Peyer's patch (tissue), 4 donors: ENCODE measurements around the gene FITM1. TPM values are rescaled to one million over a fixed set of nuclear protein-coding genes. Genes with fewer than 3 reads are reported as not detected.

Experiments used
- DNase-seq, 3 donors: peaks; one replicate each; pipeline ENCODE4 v3.0.0-alpha.2; 2017 to 2019
- H3K27ac ChIP-seq, 4 donors: fragments of 200-600 bp; sonication (generic); one replicate each; pipeline ENCODE4 v1.5.1; 2016 to 2019
- H3K27me3 ChIP-seq, 2 donors: fragments of 200-600 bp; sonication (generic); one replicate each; pipeline ENCODE4 v1.5.1; 2019
- H3K36me3 ChIP-seq, 3 donors: fragments of 200-600 bp; sonication (generic); one replicate each; pipeline ENCODE4 v1.5.1; 2016 to 2019
- H3K4me1 ChIP-seq, 4 donors: fragments of 200-600 bp; sonication (generic); one replicate each; pipeline ENCODE4 v1.5.1; 2016 to 2019
- H3K4me3 ChIP-seq, 4 donors: fragments of 200-600 bp; sonication (generic); 1 replicate in 3 of 4; 2 replicates in 1 of 4; pipeline ENCODE4 v1.5.1; 2016 to 2019; ENCODE audit warnings: mild to moderate bottlenecking in 1 of 4
- H3K9me3 ChIP-seq, 4 donors: fragments of 200-600 bp; sonication (generic); one replicate each; pipeline ENCODE4 v1.5.1; 2016 to 2019; ENCODE audit warnings: mild to moderate bottlenecking in 1 of 4
- POLR2A ChIP-seq, 2 donors: fragments of 450-650 bp; IDR thresholded peaks; one replicate each; pipeline ENCODE4 v1.5.1; 2017; ENCODE audit warnings: antibody characterized with exemption in 2 of 2, mild to moderate bottlenecking in 2 of 2, moderate library complexity in 2 of 2
- total RNA-seq, 4 donors: library from RNA; depleted of rRNA; stranded (reverse); fragments of >200 nt; gene quantifications; one replicate each; pipeline ENCODE4 v1.1.0, GENCODE V29; 2016
- TF ChIP-seq, protein P1 (sequence below), 6 experiments: fragments of 450-650 bp in 4 of 6; fragments of 200-600 bp in 2 of 6; sonication (generic) in 1 of 6; IDR thresholded peaks; one replicate each; pipeline ENCODE4 v1.5.1; 2017 to 2019; ENCODE audit warnings: antibody characterized with exemption in 6 of 6, mild to moderate bottlenecking in 3 of 6, moderate library complexity in 1 of 6

The FITM1 gene
- total RNA-seq, 4 donors from 2014 or later, result 2.6 to 11.3 (median 3.9) TPM; not detected in 1

- peaks cover 0 to 37% (median 0%) of the 10 kb centered on the region in 3 donors for H3K36me3 ChIP-seq
- no peaks in the 10 kb centered on the region for H3K4me1 ChIP-seq
- peak within 1 kb of the TSS in 3 of 4 donors; percentile 10 to 68 (median 23) for H3K27ac ChIP-seq
- no peaks in the 10 kb centered on the region for H3K9me3 ChIP-seq
- peak within 1 kb of the TSS; percentile 7 to 58 (median 38) for H3K4me3 ChIP-seq
- H3K27me3 ChIP-seq, result no peaks in the 10 kb centered on the region
- TF ChIP-seq, protein P1, sequence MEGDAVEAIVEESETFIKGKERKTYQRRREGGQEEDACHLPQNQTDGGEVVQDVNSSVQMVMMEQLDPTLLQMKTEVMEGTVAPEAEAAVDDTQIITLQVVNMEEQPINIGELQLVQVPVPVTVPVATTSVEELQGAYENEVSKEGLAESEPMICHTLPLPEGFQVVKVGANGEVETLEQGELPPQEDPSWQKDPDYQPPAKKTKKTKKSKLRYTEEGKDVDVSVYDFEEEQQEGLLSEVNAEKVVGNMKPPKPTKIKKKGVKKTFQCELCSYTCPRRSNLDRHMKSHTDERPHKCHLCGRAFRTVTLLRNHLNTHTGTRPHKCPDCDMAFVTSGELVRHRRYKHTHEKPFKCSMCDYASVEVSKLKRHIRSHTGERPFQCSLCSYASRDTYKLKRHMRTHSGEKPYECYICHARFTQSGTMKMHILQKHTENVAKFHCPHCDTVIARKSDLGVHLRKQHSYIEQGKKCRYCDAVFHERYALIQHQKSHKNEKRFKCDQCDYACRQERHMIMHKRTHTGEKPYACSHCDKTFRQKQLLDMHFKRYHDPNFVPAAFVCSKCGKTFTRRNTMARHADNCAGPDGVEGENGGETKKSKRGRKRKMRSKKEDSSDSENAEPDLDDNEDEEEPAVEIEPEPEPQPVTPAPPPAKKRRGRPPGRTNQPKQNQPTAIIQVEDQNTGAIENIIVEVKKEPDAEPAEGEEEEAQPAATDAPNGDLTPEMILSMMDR (IDR thresholded peaks at IDR 0.05), result no peak
- TF ChIP-seq POLR2A (IDR thresholded peaks at IDR 0.05), result no peak
- DNase-seq, result peak; percentile 66 to 92 (median 90)
These were observed 41.2 kb downstream of the FITM1 start, which contains the start of gene REC8 for GRCh38 chr14:24171422-24172260. REC8 (plus strand) TSS chr14:24172080; CDS start chr14:24172553, 473 bp downstream.

- Histone ChIP-seq H3K36me3 (peaks cover 0 to 37% (median 0%) of the 10 kb centered on the region in 3 donors), H3K4me1 (no peaks in the 10 kb centered on the region), H3K9me3 (no peaks in the 10 kb centered on the region), H3K4me3 (peak overlapping the region; percentile 7 to 58 (median 38)), H3K27ac (peak overlapping the region in 3 of 4 donors; percentile 10 to 68 (median 23)), H3K27me3 (no peaks in the 10 kb centered on the region)
- TF ChIP-seq, protein P1 (IDR thresholded peaks at IDR 0.05), result no peak
- no peak for TF ChIP-seq POLR2A (IDR thresholded peaks at IDR 0.05)
- no peak for DNase-seq
These were observed 41.9 kb downstream of the FITM1 start for GRCh38 chr14:24172261-24172860.

- DNase-seq, result peak in 1 of 3 donors; percentile 48
- Histone ChIP-seq H3K27ac (peak overlapping the region in 1 of 4 donors; percentile 68), H3K4me1 (no peaks in the 10 kb centered on the region), H3K4me3 (peak overlapping the region in 1 of 4 donors; percentile 58), H3K9me3 (no peaks in the 10 kb centered on the region), H3K36me3 (peaks cover 0 to 39% (median 0%) of the 10 kb centered on the region in 3 donors), H3K27me3 (no peaks in the 10 kb centered on the region)
- no peak for TF ChIP-seq POLR2A (IDR thresholded peaks at IDR 0.05)
- TF ChIP-seq, protein P1 (IDR thresholded peaks at IDR 0.05), result no peak
These were observed 42.4 kb downstream of the FITM1 start for GRCh38 chr14:24172871-24173281.

DNA sequence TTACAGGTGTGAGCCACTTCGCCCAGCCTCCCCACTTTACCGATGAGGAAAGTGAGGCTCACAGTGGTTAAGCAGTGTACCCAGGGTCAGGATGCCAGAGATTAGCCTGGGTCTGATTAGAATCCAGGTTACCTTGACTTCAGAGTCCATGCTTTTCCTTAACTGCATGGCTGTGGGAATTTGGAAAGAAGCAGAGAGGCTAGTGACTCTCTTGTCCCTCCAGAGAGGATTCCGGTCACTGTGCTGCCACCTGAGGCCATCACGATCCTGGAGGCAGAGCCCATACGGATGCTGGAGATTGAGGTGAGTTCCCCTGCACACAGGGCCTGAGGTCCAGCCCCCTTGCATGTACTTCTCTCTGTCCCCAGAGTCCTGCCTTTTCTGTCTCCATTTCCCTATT is 46.1 kb downstream of the FITM1 start:
- no peak for TF ChIP-seq POLR2A (IDR thresholded peaks at IDR 0.05)
- TF ChIP-seq, protein P1 (IDR thresholded peaks at IDR 0.05), result no peak

DNA sequence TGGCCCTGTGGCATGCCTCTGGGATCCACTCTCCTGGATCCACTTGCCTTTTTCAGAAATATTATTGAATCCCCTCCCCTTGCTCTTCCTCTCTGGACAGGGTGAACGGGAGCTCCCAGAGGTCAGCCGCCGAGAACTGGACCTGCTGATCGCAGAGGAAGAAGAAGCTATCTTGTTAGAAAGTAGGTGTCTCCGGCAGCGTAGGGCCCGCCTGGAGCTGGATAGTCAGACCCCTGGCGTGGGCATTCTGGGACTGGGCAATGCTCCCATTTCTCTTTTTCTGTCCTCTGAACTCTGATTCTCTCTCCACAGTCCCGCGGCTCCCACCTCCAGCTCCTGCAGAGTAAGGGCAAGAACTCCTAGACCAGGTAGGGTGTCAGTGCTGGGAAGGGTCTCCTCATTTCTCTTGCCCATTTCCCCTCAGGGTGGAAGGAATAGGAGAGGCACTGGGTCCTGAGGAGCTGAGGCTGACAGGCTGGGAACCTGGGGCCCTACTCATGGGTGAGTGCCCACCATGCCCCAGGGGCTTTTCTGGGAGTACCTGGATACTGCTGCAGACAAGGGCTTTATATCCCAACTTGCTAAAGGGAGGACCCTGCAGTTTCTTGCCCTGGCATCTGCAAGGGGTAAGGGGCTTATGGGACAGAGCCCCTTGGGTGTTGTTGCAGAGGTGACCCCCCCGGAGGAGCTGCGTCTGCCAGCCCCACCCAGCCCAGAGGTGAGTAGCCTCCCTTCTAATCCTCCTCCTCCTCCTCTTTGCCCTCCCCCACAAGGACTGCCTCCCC is 46.8 kb downstream of the FITM1 start:
- Histone ChIP-seq H3K36me3 (peaks cover 0 to 62% (median 0%) of the 10 kb centered on the region in 3 donors), H3K27ac (no peak overlapping the region), H3K4me3 (no peak overlapping the region)

More for the DNA sequence above, 46.1 kb downstream of the FITM1 start:
- Histone ChIP-seq H3K9me3 (no peaks in the 10 kb centered on the region), H3K27ac (no peak overlapping the region), H3K36me3 (peaks cover 0 to 56% (median 0%) of the 10 kb centered on the region in 3 donors), H3K4me1 (no peaks in the 10 kb centered on the region), H3K4me3 (no peak overlapping the region), H3K27me3 (no peaks in the 10 kb centered on the region)
- no peak for DNase-seq

More for the DNA sequence above, 46.8 kb downstream of the FITM1 start:
- TF ChIP-seq, protein P1 (IDR thresholded peaks at IDR 0.05), result no peak
- TF ChIP-seq POLR2A (IDR thresholded peaks at IDR 0.05), result no peak
- Histone ChIP-seq H3K27me3 (no peaks in the 10 kb centered on the region), H3K9me3 (no peaks in the 10 kb centered on the region), H3K4me1 (no peaks in the 10 kb centered on the region)
- peak in 1 of 3 donors; percentile 24 for DNase-seq
